ENCODE results near the gene SMIM35.

GRCh38 chr11:118060081-118060661 lies 26.6 kb downstream of the SMIM35 start:
- TF ChIP-seq RFX5 (IDR thresholded peaks at IDR 0.05; ENCODE audit: low read length) = no peak
- TF ChIP-seq ZBTB33 (IDR thresholded peaks at IDR 0.05; ENCODE audit: borderline replicate concordance, low read depth) = no peak
- no peak for TF ChIP-seq YY1 (IDR thresholded peaks at IDR 0.05; ENCODE audit: low read depth)
- TF ChIP-seq POLR2AphosphoS5 (IDR thresholded peaks at IDR 0.05; ENCODE audit: low read depth, low read length) = no peak
- TF ChIP-seq CTCF (IDR thresholded peaks at IDR 0.05) = no peak
- no peak for TF ChIP-seq MXI1 (IDR thresholded peaks at IDR 0.05; ENCODE audit: low read depth, low read length)

Measured in SK-N-SH (cell line).